ENCODE measurements around the gene CCM2L. TPM values are rescaled to one million over a fixed set of nuclear protein-coding genes. Genes with fewer than 3 reads are reported as not detected.

CCM2L gene
- total RNA-seq: not detected
- 0 reads per million in 2 donors for total RNA-seq

GRCh38 chr20:32010101-32010500 lies at the start of gene CCM2L:
Gene CCM2L (plus strand): TSS chr20:32010438. CDS start chr20:32010455, 17 bp downstream.
- H3K27me3 Mint-ChIP-seq: peaks cover 43% of the 10 kb centered on the region
- ATAC-seq (no peak), DNase-seq (no peak)
- no peak within 1 kb of the TSS for H3K27ac Mint-ChIP-seq
- no peak within 1 kb of the TSS for H3K4me3 Mint-ChIP-seq
- no peaks in the 10 kb centered on the region for H3K9me3 ChIP-seq (ENCODE audit: control insufficient read depth, low read length, poor library complexity, severe bottlenecking)
- no peaks in the 10 kb centered on the region for H3K36me3 Mint-ChIP-seq (ENCODE audit: low read depth)
- H3K4me1 Mint-ChIP-seq: peaks cover 4% of the 10 kb centered on the region

- DNase-seq (no peak), ATAC-seq (no peak)
- Mint-ChIP-seq H3K4me1 (no peaks in the 10 kb centered on the region), H3K36me3 (ENCODE audit: low read depth) (peaks cover 15% of the 10 kb centered on the region), H3K27ac (no peak overlapping the region), H3K4me3 (no peak overlapping the region), H3K27me3 (peaks cover 84% of the 10 kb centered on the region)
- no peaks in the 10 kb centered on the region for H3K9me3 ChIP-seq (ENCODE audit: control insufficient read depth, low read length, poor library complexity, severe bottlenecking)
These were observed 47.5 kb upstream of the CCM2L start for GRCh38 chr20:31962761-31963160.

- Mint-ChIP-seq H3K27ac (no peak overlapping the region), H3K4me1 (peaks cover 2% of the 10 kb centered on the region), H3K36me3 (ENCODE audit: low read depth) (peaks cover 12% of the 10 kb centered on the region), H3K27me3 (peaks cover 79% of the 10 kb centered on the region), H3K4me3 (no peak overlapping the region)
- ATAC-seq (no peak), DNase-seq (no peak)
- H3K9me3 ChIP-seq (ENCODE audit: control insufficient read depth, low read length, poor library complexity, severe bottlenecking): no peaks in the 10 kb centered on the region
These were observed 46.3 kb upstream of the CCM2L start for GRCh38 chr20:31963889-31964288.

- no peak overlapping the region for H3K27ac Mint-ChIP-seq
- peaks cover 2% of the 10 kb centered on the region for H3K36me3 Mint-ChIP-seq (ENCODE audit: low read depth)
- H3K9me3 ChIP-seq (ENCODE audit: control insufficient read depth, low read length, poor library complexity, severe bottlenecking): no peaks in the 10 kb centered on the region
- peaks cover 2% of the 10 kb centered on the region for H3K4me1 Mint-ChIP-seq
- peaks cover 75% of the 10 kb centered on the region for H3K27me3 Mint-ChIP-seq
- no peak for DNase-seq
- no peak for ATAC-seq
- H3K4me3 Mint-ChIP-seq: peak overlapping the region; percentile 10
These were observed 43.1 kb upstream of the CCM2L start for GRCh38 chr20:31966991-31967655.

- Mint-ChIP-seq H3K27ac (no peak within 1 kb of the TSS), H3K36me3 (ENCODE audit: low read depth) (no peaks in the 10 kb centered on the region), H3K27me3 (peaks cover 78% of the 10 kb centered on the region), H3K4me3 (peak within 1 kb of the TSS; percentile 78), H3K4me1 (peaks cover 2% of the 10 kb centered on the region)
- DNase-seq (no peak), ATAC-seq (peak; percentile 6)
- no peaks in the 10 kb centered on the region for H3K9me3 ChIP-seq (ENCODE audit: control insufficient read depth, low read length, poor library complexity, severe bottlenecking)
These were observed 42.4 kb upstream of the CCM2L start, which contains the start of gene XKR7 for GRCh38 chr20:31967830-31968249. Gene XKR7 (plus strand): TSS chr20:31968151. CDS start chr20:31968176, 25 bp downstream.

GRCh38 chr20:31968291-31969126 lies 41.7 kb upstream of the CCM2L start:
- peak; percentile 98 for ATAC-seq
- Mint-ChIP-seq H3K27ac (no peak overlapping the region), H3K36me3 (ENCODE audit: low read depth) (peaks cover 2% of the 10 kb centered on the region), H3K4me1 (peaks cover 2% of the 10 kb centered on the region), H3K4me3 (peak overlapping the region; percentile 78), H3K27me3 (peaks cover 82% of the 10 kb centered on the region)
- H3K9me3 ChIP-seq (ENCODE audit: control insufficient read depth, low read length, poor library complexity, severe bottlenecking): no peaks in the 10 kb centered on the region
- peak; percentile 74 to 91 (median 78) for DNase-seq

GRCh38 chr20:31969991-31970390 lies 40.2 kb upstream of the CCM2L start:
- H3K27ac Mint-ChIP-seq: no peak overlapping the region
- DNase-seq (no peak), ATAC-seq (no peak)
- no peaks in the 10 kb centered on the region for H3K9me3 ChIP-seq (ENCODE audit: control insufficient read depth, low read length, poor library complexity, severe bottlenecking)
- H3K27me3 Mint-ChIP-seq: peaks cover 83% of the 10 kb centered on the region
- no peak overlapping the region for H3K4me3 Mint-ChIP-seq
- peaks cover 2% of the 10 kb centered on the region for H3K36me3 Mint-ChIP-seq (ENCODE audit: low read depth)
- H3K4me1 Mint-ChIP-seq: peaks cover 2% of the 10 kb centered on the region

- Mint-ChIP-seq H3K36me3 (ENCODE audit: low read depth) (peaks cover 2% of the 10 kb centered on the region), H3K27me3 (peaks cover 73% of the 10 kb centered on the region), H3K27ac (no peak overlapping the region), H3K4me3 (no peak overlapping the region), H3K4me1 (peaks cover 2% of the 10 kb centered on the region)
- no peak for ATAC-seq
- no peaks in the 10 kb centered on the region for H3K9me3 ChIP-seq (ENCODE audit: control insufficient read depth, low read length, poor library complexity, severe bottlenecking)
- no peak for DNase-seq
These were observed 37.7 kb upstream of the CCM2L start for GRCh38 chr20:31972471-31973021.

GRCh38 chr20:31974296-31974695 lies 35.9 kb upstream of the CCM2L start:
- Mint-ChIP-seq H3K36me3 (ENCODE audit: low read depth) (peaks cover 2% of the 10 kb centered on the region), H3K27ac (no peak overlapping the region), H3K4me3 (no peak overlapping the region), H3K4me1 (no peaks in the 10 kb centered on the region), H3K27me3 (peaks cover 77% of the 10 kb centered on the region)
- ATAC-seq (no peak), DNase-seq (no peak)
- no peaks in the 10 kb centered on the region for H3K9me3 ChIP-seq (ENCODE audit: control insufficient read depth, low read length, poor library complexity, severe bottlenecking)

GRCh38 chr20:31974951-31975487 lies 35.2 kb upstream of the CCM2L start:
- H3K4me3 Mint-ChIP-seq: no peak overlapping the region
- H3K27me3 Mint-ChIP-seq: peaks cover 77% of the 10 kb centered on the region
- no peak for DNase-seq
- H3K9me3 ChIP-seq (ENCODE audit: control insufficient read depth, low read length, poor library complexity, severe bottlenecking): no peaks in the 10 kb centered on the region
- H3K27ac Mint-ChIP-seq: no peak overlapping the region
- H3K4me1 Mint-ChIP-seq: peaks cover 2% of the 10 kb centered on the region
- H3K36me3 Mint-ChIP-seq (ENCODE audit: low read depth): peaks cover 2% of the 10 kb centered on the region
- ATAC-seq: no peak

- no peak for DNase-seq
- Mint-ChIP-seq H3K4me1 (peaks cover 2% of the 10 kb centered on the region), H3K36me3 (ENCODE audit: low read depth) (peaks cover 4% of the 10 kb centered on the region), H3K4me3 (no peak overlapping the region), H3K27me3 (peaks cover 68% of the 10 kb centered on the region), H3K27ac (no peak overlapping the region)
- no peak for ATAC-seq
- H3K9me3 ChIP-seq (ENCODE audit: control insufficient read depth, low read length, poor library complexity, severe bottlenecking): no peaks in the 10 kb centered on the region
These were observed 34.4 kb upstream of the CCM2L start for GRCh38 chr20:31975874-31976273.

GRCh38 chr20:31977080-31977479 lies 33.2 kb upstream of the CCM2L start:
- ATAC-seq (no peak), DNase-seq (no peak)
- H3K27me3 Mint-ChIP-seq: peaks cover 68% of the 10 kb centered on the region
- H3K27ac Mint-ChIP-seq: no peak overlapping the region
- peaks cover 5% of the 10 kb centered on the region for H3K4me1 Mint-ChIP-seq
- no peaks in the 10 kb centered on the region for H3K9me3 ChIP-seq (ENCODE audit: control insufficient read depth, low read length, poor library complexity, severe bottlenecking)
- peaks cover 5% of the 10 kb centered on the region for H3K36me3 Mint-ChIP-seq (ENCODE audit: low read depth)
- no peak overlapping the region for H3K4me3 Mint-ChIP-seq
